GM12874 (cell line): ENCODE data around the gene JAK2.

ENCODE experiments used
- CTCF ChIP-seq: IDR thresholded peaks from 2 replicates; pipeline ENCODE4 v1.5.1; 2011; ENCODE audit warnings: low read depth, mild to moderate bottlenecking, control low read depth, low read length, moderate library complexity; ENCODE audit not compliant: insufficient read depth

JAK2 gene

GRCh38 chr9:5052838-5053237 lies 67.8 kb downstream of the JAK2 start:
- no peak for TF ChIP-seq CTCF

GRCh38 chr9:5062631-5063030 lies 77.6 kb downstream of the JAK2 start:
- TF ChIP-seq CTCF, result no peak

- TF ChIP-seq CTCF, result no peak
Measured at GRCh38 chr9:5072871-5073270, 87.8 kb downstream of the JAK2 start.

GRCh38 chr9:5073701-5074100 lies 88.6 kb downstream of the JAK2 start:
- no peak for TF ChIP-seq CTCF

- TF ChIP-seq CTCF, result no peak
Measured at GRCh38 chr9:5085993-5086392, 100.9 kb downstream of the JAK2 start.

- no peak for TF ChIP-seq CTCF
Measured at GRCh38 chr9:5089737-5090136, 104.7 kb downstream of the JAK2 start.

- TF ChIP-seq CTCF, result no peak
Measured at GRCh38 chr9:5095795-5096194, 110.7 kb downstream of the JAK2 start.

GRCh38 chr9:5099466-5099865 lies 114.4 kb downstream of the JAK2 start:
- no peak for TF ChIP-seq CTCF
